ENCODE measurements around the gene PODN. TPM values are rescaled to one million over a fixed set of nuclear protein-coding genes. Genes with fewer than 3 reads are reported as not detected.

PODN gene
- 100 to 1,000 TPM in 1 of 4 donors, 10 to 100 TPM in 2, 1 to 10 TPM in 1; 5.1 to 107 (median 19.0) TPM for total RNA-seq

GRCh38 chr1:53061859-53062707 is at the start of gene PODN:
TSS of gene PODN (plus strand) at chr1:53062213. CDS start at chr1:53069856, 7,643 bp downstream.
- intact Hi-C loops (cut with DNase I), result no loop called here
- Histone ChIP-seq H3K9me3 (no peaks in the 10 kb centered on the region), H3K4me1 (peaks cover 8 to 39% (median 10%) of the 10 kb centered on the region in 3 donors), H3K36me3 (no peaks in the 10 kb centered on the region), H3K4me3 (peak within 1 kb of the TSS; percentile 31 to 69 (median 53)), H3K27ac (peak within 1 kb of the TSS; percentile 47 to 86 (median 72)), H3K27me3 (peaks cover 0 to 39% (median 8%) of the 10 kb centered on the region in 4 donors)
- no peak for DNase-seq
- WGBS, 2 donors, result 0 to 10% methylated on average over 1 to 4 of the region's 73 CpGs
- TF ChIP-seq POLR2A (IDR thresholded peaks at IDR 0.05) (no peak), CTCF (IDR thresholded peaks at IDR 0.05) (no peak)

GRCh38 chr1:53014791-53015507 is 47.1 kb upstream of the PODN start:
- TF ChIP-seq CTCF (IDR thresholded peaks at IDR 0.05) (no peak), POLR2A (IDR thresholded peaks at IDR 0.05) (no peak)
- H3K9me3 ChIP-seq, result no peaks in the 10 kb centered on the region
- no peaks in the 10 kb centered on the region for H3K27me3 ChIP-seq
- H3K4me1 ChIP-seq, result peaks cover 0 to 28% (median 4%) of the 10 kb centered on the region in 3 donors
- WGBS, 2 donors, result 1 to 2% methylated on average over 9 of the region's 9 CpGs
- peaks cover 0 to 20% (median 0%) of the 10 kb centered on the region in 3 donors for H3K36me3 ChIP-seq
- peak overlapping the region; percentile 36 to 75 (median 56) for H3K27ac ChIP-seq
- peak; percentile 6 for DNase-seq
- intact Hi-C loops (cut with DNase I), result no loop called here
- H3K4me3 ChIP-seq, result peak overlapping the region; percentile 43 to 72 (median 53)

GRCh38 chr1:53015508-53015860 is 46.5 kb upstream of the PODN start:
- no peak for TF ChIP-seq CTCF (IDR thresholded peaks at IDR 0.05)
- Histone ChIP-seq H3K27me3 (no peaks in the 10 kb centered on the region), H3K4me1 (peaks cover 0 to 28% (median 4%) of the 10 kb centered on the region in 3 donors), H3K9me3 (no peaks in the 10 kb centered on the region), H3K27ac (peak overlapping the region in 3 of 4 donors; percentile 39 to 75 (median 73)), H3K4me3 (peak overlapping the region; percentile 43 to 72 (median 53)), H3K36me3 (peaks cover 0 to 20% (median 0%) of the 10 kb centered on the region in 3 donors)
- intact Hi-C loops (cut with DNase I), result no loop called here
- WGBS, 2 donors, result 23 to 29% methylated on average over 3 of the region's 3 CpGs
- no peak for DNase-seq

- no peaks in the 10 kb centered on the region for H3K27me3 ChIP-seq
- intact Hi-C loops (cut with DNase I), result no loop called here
- 92 to 100% methylated on average over 1 of the region's 1 CpG for WGBS, 2 donors
- peaks cover 0 to 28% (median 4%) of the 10 kb centered on the region in 3 donors for H3K4me1 ChIP-seq
- DNase-seq, result no peak
- no peak overlapping the region for H3K27ac ChIP-seq
- H3K9me3 ChIP-seq, result no peaks in the 10 kb centered on the region
- H3K4me3 ChIP-seq, result no peak overlapping the region
- TF ChIP-seq CTCF (IDR thresholded peaks at IDR 0.05), result no peak
- TF ChIP-seq POLR2A (IDR thresholded peaks at IDR 0.05), result no peak
- peaks cover 0 to 20% (median 0%) of the 10 kb centered on the region in 3 donors for H3K36me3 ChIP-seq
Observed at GRCh38 chr1:53016705-53017104, 45.3 kb upstream of the PODN start.

- Histone ChIP-seq H3K36me3 (peaks cover 0 to 20% (median 0%) of the 10 kb centered on the region in 3 donors), H3K9me3 (no peaks in the 10 kb centered on the region), H3K4me3 (no peak overlapping the region), H3K27me3 (no peaks in the 10 kb centered on the region), H3K27ac (no peak overlapping the region), H3K4me1 (peaks cover 0 to 30% (median 5%) of the 10 kb centered on the region in 3 donors)
- TF ChIP-seq CTCF (IDR thresholded peaks at IDR 0.05), result no peak
- no peak for TF ChIP-seq POLR2A (IDR thresholded peaks at IDR 0.05)
- no peak for DNase-seq
- WGBS, 2 donors, result 37 to 93% methylated on average over 5 of the region's 5 CpGs
- intact Hi-C loops (cut with DNase I), result no loop called here
Observed at GRCh38 chr1:53020588-53020987, 41.4 kb upstream of the PODN start.

All from esophagus squamous epithelium (tissue), 5 donors.